IMR-90 (cell line): ENCODE results near the gene NFKBIA. TPM values are rescaled to one million over a fixed set of nuclear protein-coding genes. Genes with fewer than 3 reads are reported as not detected.

ENCODE experiments used
- ATAC-seq: fragments of 200-7000 bp; cut with Tn5 transposase; 2 replicates; pipeline ENCODE4 v1.9.1; 2020; ENCODE audit warnings: low read depth, mild to moderate bottlenecking, moderate library complexity
- BruUV-seq: library from RNA; stranded (reverse); fragments of 400-500 nt; replicated peaks from 2 replicates; lab custom pipeline; 2021; lab: Mats Ljungman, UMichigan
- CTCF ChIA-PET: fragments of 300-600 bp; formaldehyde crosslinking; extraction: SDS; loops from one replicate; lab custom pipeline; 2021; ENCODE audit warnings: antibody characterized with exemption; lab: Yijun Ruan, JAX
- POLR2A ChIA-PET: fragments of 300-600 bp; sonication (Branson Sonifier 250); formaldehyde crosslinking; loops from one replicate; lab custom pipeline; 2022; ENCODE audit warnings: antibody characterized with exemption; ENCODE audit not compliant: unreplicated experiment; lab: Charles Lee
- DNase-seq: peaks from one replicate; pipeline ENCODE4 v3.0.0; 2013
- H2AFZ ChIP-seq: replicated peaks from 2 replicates; pipeline ENCODE3; 2013; ENCODE audit warnings: low read length, mild to moderate bottlenecking; ENCODE audit not compliant: poor library complexity
- H2AK5ac ChIP-seq: 2 replicates; pipeline ENCODE4 v1.6.1; 2013; ENCODE audit warnings: low read depth, low read length, inconsistent platforms
- H2AK9ac ChIP-seq: replicated peaks from 2 replicates; pipeline ENCODE3; 2013; ENCODE audit warnings: mild to moderate bottlenecking, low read depth, low read length, moderate library complexity; ENCODE audit not compliant: poor library complexity
- H2BK120ac ChIP-seq: 2 replicates; pipeline ENCODE4 v1.6.1; 2013; ENCODE audit warnings: low read depth, low read length, inconsistent platforms
- H2BK15ac ChIP-seq: 3 replicates; pipeline ENCODE4 v1.6.1; 2013; ENCODE audit warnings: low read depth, low read length, inconsistent platforms
- H2BK20ac ChIP-seq: 2 replicates; pipeline ENCODE4 v1.6.1; 2013; ENCODE audit warnings: low read depth, mild to moderate bottlenecking, inconsistent platforms, low read length, moderate library complexity
- H2BK5ac ChIP-seq: 2 replicates; pipeline ENCODE4 v1.6.1; 2013; ENCODE audit warnings: mild to moderate bottlenecking, low read depth, low read length, inconsistent platforms; ENCODE audit not compliant: poor library complexity, severe bottlenecking
- H3K14ac ChIP-seq: replicated peaks from 2 replicates; pipeline ENCODE4 v1.6.1; 2013; ENCODE audit warnings: low read depth, low read length, inconsistent platforms
- H3K18ac ChIP-seq: 2 replicates; pipeline ENCODE4 v1.6.1; 2013; ENCODE audit warnings: low read depth, low read length, control low read depth
- H3K23ac ChIP-seq: 2 replicates; pipeline ENCODE4 v1.6.1; 2013; ENCODE audit warnings: low read depth, low read length, inconsistent platforms
- H3K27ac ChIP-seq: 2 replicates; pipeline ENCODE4 v1.5.1; 2013; ENCODE audit warnings: mild to moderate bottlenecking, control low read depth, low read length; ENCODE audit not compliant: insufficient read depth
- H3K27me3 ChIP-seq: 2 replicates; pipeline ENCODE4 v1.6.1; 2013; ENCODE audit warnings: low read length; ENCODE audit not compliant: control insufficient read depth, insufficient read depth
- H3K36me3 ChIP-seq: 2 replicates; pipeline ENCODE4 v1.6.1; 2013; ENCODE audit warnings: low read length, mixed read lengths; ENCODE audit not compliant: control insufficient read depth, insufficient read depth
- H3K4ac ChIP-seq: 2 replicates; pipeline ENCODE4 v1.6.1; 2013; ENCODE audit warnings: low read depth, low read length, inconsistent platforms
- H3K4me1 ChIP-seq: 2 replicates; pipeline ENCODE4 v1.6.1; 2013; ENCODE audit warnings: low read length, mixed read lengths; ENCODE audit not compliant: control insufficient read depth, insufficient read depth
- H3K4me2 ChIP-seq: 2 replicates; pipeline ENCODE4 v1.6.1; 2013; ENCODE audit warnings: low read depth, mild to moderate bottlenecking, control low read depth, low read length, moderate library complexity
- H3K4me3 ChIP-seq: 2 replicates; pipeline ENCODE4 v1.5.1; 2013; ENCODE audit warnings: low read depth, mild to moderate bottlenecking, control low read depth, low read length, moderate library complexity; ENCODE audit not compliant: insufficient read depth
- H3K56ac ChIP-seq: 2 replicates; pipeline ENCODE4 v1.6.1; 2013; ENCODE audit warnings: low read length, inconsistent platforms; ENCODE audit not compliant: insufficient read depth; ENCODE audit errors: extremely low read depth
- H3K79me1 ChIP-seq, 2 experiments: 2 replicates each; pipeline ENCODE4 v1.6.1; 2013; ENCODE audit warnings: low read length in 2 of 2, inconsistent platforms in 1 of 2, low read depth in 1 of 2
- H3K9ac ChIP-seq: 2 replicates; pipeline ENCODE4 v1.6.1; 2013; ENCODE audit warnings: low read depth, low read length, control low read depth
- H3K9me1 ChIP-seq: 2 replicates; pipeline ENCODE4 v1.6.1; 2013; ENCODE audit warnings: low read length, inconsistent platforms; ENCODE audit not compliant: insufficient read depth
- H3K9me3 ChIP-seq: 2 replicates; pipeline ENCODE4 v1.6.1; 2013; ENCODE audit warnings: low read length; ENCODE audit not compliant: control insufficient read depth, insufficient read depth
- H4K20me1 ChIP-seq: 2 replicates; pipeline ENCODE4 v1.6.1; 2013; ENCODE audit warnings: low read length, inconsistent platforms; ENCODE audit not compliant: insufficient read depth
- H4K5ac ChIP-seq: 2 replicates; pipeline ENCODE4 v1.6.1; 2013; ENCODE audit warnings: mild to moderate bottlenecking, low read depth, low read length, control low read depth
- H4K8ac ChIP-seq, 2 experiments: 2 replicates each; pipeline ENCODE4 v1.6.1; 2013; ENCODE audit warnings: low read depth in 2 of 2, low read length in 2 of 2, control low read depth in 1 of 2, inconsistent platforms in 1 of 2
- H4K91ac ChIP-seq: 2 replicates; pipeline ENCODE4 v1.6.1; 2013; ENCODE audit warnings: low read depth, low read length, inconsistent platforms; ENCODE audit not compliant: insufficient read depth
- BHLHE40 ChIP-seq: fragments of 150-350 bp; IDR thresholded peaks from 2 replicates; pipeline ENCODE4 v1.6.1; 2016; ENCODE audit warnings: mild to moderate bottlenecking, low read depth, low read length
- CEBPB ChIP-seq: IDR thresholded peaks from 2 replicates; pipeline ENCODE4 v1.6.1; 2012; ENCODE audit warnings: low read depth, low read length, improper control_type of control experiment
- CHD1 ChIP-seq: IDR thresholded peaks from 2 replicates; pipeline ENCODE4 v1.6.1; 2012; ENCODE audit warnings: low read depth, low read length, improper control_type of control experiment
- CTCF ChIP-seq: conservative IDR thresholded peaks from 2 replicates; pipeline ENCODE4 v1.5.1; 2012; ENCODE audit warnings: mild to moderate bottlenecking, low read depth, low read length, improper control_type of control experiment
- FOS ChIP-seq: fragments of 150-350 bp; IDR thresholded peaks from 2 replicates; pipeline ENCODE4 v1.6.1; 2016; ENCODE audit warnings: low read depth, low read length
- MAFK ChIP-seq: IDR thresholded peaks from 2 replicates; pipeline ENCODE4 v1.6.1; 2012; ENCODE audit warnings: low read depth, low read length, improper control_type of control experiment
- MAZ ChIP-seq: IDR thresholded peaks from 2 replicates; pipeline ENCODE4 v1.6.1; 2012; ENCODE audit warnings: low read depth, mild to moderate bottlenecking, low read length, improper control_type of control experiment, moderate library complexity, borderline replicate concordance
- MXI1 ChIP-seq: IDR thresholded peaks from 2 replicates; pipeline ENCODE4 v1.6.1; 2012; ENCODE audit warnings: low read depth, mild to moderate bottlenecking, low read length, moderate library complexity, borderline replicate concordance
- NFE2L2 ChIP-seq: fragments of 150-350 bp; IDR thresholded peaks from 2 replicates; pipeline ENCODE4 v1.6.1; 2016; ENCODE audit warnings: low read depth, mild to moderate bottlenecking, low read length
- POLR2A ChIP-seq: IDR thresholded peaks from 2 replicates; pipeline ENCODE4 v1.6.1; 2012; ENCODE audit warnings: mild to moderate bottlenecking, low read depth, low read length
- RAD21 ChIP-seq: IDR thresholded peaks from 2 replicates; pipeline ENCODE4 v1.6.1; 2012; ENCODE audit warnings: low read length, improper control_type of control experiment
- RCOR1 ChIP-seq: IDR thresholded peaks from 2 replicates; pipeline ENCODE4 v1.6.1; 2012; ENCODE audit warnings: mild to moderate bottlenecking, low read length, improper control_type of control experiment; ENCODE audit not compliant: insufficient replicate concordance
- RFX5 ChIP-seq: IDR thresholded peaks from 2 replicates; pipeline ENCODE4 v1.8.0; 2012; ENCODE audit warnings: low read depth, mild to moderate bottlenecking, low read length, moderate library complexity
- SMC3 ChIP-seq: fragments of 150-350 bp; IDR thresholded peaks from 2 replicates; pipeline ENCODE4 v1.6.1; 2016; ENCODE audit warnings: low read depth, mild to moderate bottlenecking, antibody characterized with exemption, low read length, moderate library complexity
- USF2 ChIP-seq: fragments of 150-350 bp; IDR thresholded peaks from 2 replicates; pipeline ENCODE4 v1.6.1; 2017; ENCODE audit warnings: mild to moderate bottlenecking, antibody characterized with exemption, low read length, low read depth
- WGBS, 2 experiments: methylation state at CpG; one replicate each; pipeline versions ENCODE4 v1.1.5 to v1.1.7; 2013; ENCODE audit warnings: missing lambda C conversion rate in 2 of 2; ENCODE audit not compliant: insufficient read length in 1 of 2; ENCODE audit errors: extremely low coverage in 2 of 2; 5-methylcytosine and 5-hydroxymethylcytosine counted together
- dilution Hi-C: fragments of 300-500 bp; cut with HindIII; formaldehyde crosslinking; loops from one replicate; pipeline ENCODE4 v1.14.3; 2018; ENCODE audit warnings: low sequenced_read_pairs; ENCODE audit not compliant: unreplicated experiment
- in situ Hi-C: fragments of 300-500 bp; cut with MboI; formaldehyde crosslinking; loops from 3 replicates; pipeline ENCODE4 v1.14.3; 2019; ENCODE audit warnings: low sequenced_read_pairs, inconsistent platforms, mixed read lengths
- intact Hi-C: fragments of 100-400 bp; cut with micrococcal nuclease; formaldehyde crosslinking; loops from 2 replicates; pipeline ENCODE4 v1.10.0; 2022
- polyA plus RNA-seq, 3 experiments: library from polyadenylated mRNA; depleted of rRNA; stranded (reverse); fragments of >200 nt; gene quantifications; 2 replicates each; pipeline ENCODE4 v1.2.3, GENCODE V29; 2012; ENCODE audit warnings: low replicate concordance in 1 of 3
- total RNA-seq: library from RNA; depleted of rRNA; stranded (reverse); fragments of >200 nt; gene quantifications from 2 replicates; pipeline ENCODE4 v1.2.3, GENCODE V29; 2012
- TF ChIP-seq, protein P1 (sequence below): fragments of 150-350 bp; IDR thresholded peaks from 2 replicates; pipeline ENCODE4 v1.6.1; 2016; ENCODE audit warnings: low read depth, mild to moderate bottlenecking, low read length, moderate library complexity, borderline replicate concordance

Gene NFKBIA
- total and polyA plus RNA-seq, 2 of the 4 experiments (the other 2 are of a cell fraction), result 71.1 to 97.1 TPM

DNA sequence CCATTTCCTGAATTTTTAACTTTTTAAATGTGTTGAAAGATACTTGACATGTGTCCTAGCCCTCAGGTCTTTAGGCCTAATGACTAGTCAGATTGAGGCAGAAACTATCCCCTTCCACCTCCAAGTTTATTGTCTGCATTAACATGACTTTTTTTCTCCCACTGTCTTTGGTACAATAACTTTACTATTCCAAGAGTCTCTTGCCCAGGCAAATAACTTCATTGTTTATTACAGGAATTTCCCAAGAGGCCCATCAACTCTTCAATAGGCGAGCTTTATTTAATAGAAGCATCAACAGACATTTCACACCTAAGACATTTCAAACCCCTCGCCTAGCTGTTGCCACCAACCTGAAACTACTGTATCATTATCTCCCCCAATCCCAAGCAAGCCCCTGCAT, 10.7 kb downstream of the NFKBIA start:
- peak overlapping the region; percentile 84 for H3K27ac ChIP-seq
- H3K56ac ChIP-seq, result no peak overlapping the region
- no peaks in the 10 kb centered on the region for H3K36me3 ChIP-seq
- in situ Hi-C loops (no loop called here), dilution Hi-C loops (no loop called here), intact Hi-C loops (no loop called here)
- TF ChIP-seq USF2, result no peak
- TF ChIP-seq MAFK, result no peak
- no peak for TF ChIP-seq CHD1
- TF ChIP-seq, protein P1, sequence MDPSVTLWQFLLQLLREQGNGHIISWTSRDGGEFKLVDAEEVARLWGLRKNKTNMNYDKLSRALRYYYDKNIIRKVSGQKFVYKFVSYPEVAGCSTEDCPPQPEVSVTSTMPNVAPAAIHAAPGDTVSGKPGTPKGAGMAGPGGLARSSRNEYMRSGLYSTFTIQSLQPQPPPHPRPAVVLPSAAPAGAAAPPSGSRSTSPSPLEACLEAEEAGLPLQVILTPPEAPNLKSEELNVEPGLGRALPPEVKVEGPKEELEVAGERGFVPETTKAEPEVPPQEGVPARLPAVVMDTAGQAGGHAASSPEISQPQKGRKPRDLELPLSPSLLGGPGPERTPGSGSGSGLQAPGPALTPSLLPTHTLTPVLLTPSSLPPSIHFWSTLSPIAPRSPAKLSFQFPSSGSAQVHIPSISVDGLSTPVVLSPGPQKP, result no peak
- no peak for TF ChIP-seq RCOR1
- TF ChIP-seq RFX5, result no peak
- no peak for TF ChIP-seq BHLHE40
- no peak for TF ChIP-seq FOS
- no peak for TF ChIP-seq NFE2L2
- TF ChIP-seq MXI1, result no peak
- TF ChIP-seq RAD21, result no peak
- no peak for TF ChIP-seq SMC3
- TF ChIP-seq CTCF, result no peak
- no peak for TF ChIP-seq MAZ
- TF ChIP-seq POLR2A, result no peak
- no peak for TF ChIP-seq CEBPB
- peak overlapping the region; percentile 99 for H3K18ac ChIP-seq
- no peak overlapping the region for H3K4me3 ChIP-seq
- peak overlapping the region; percentile 44; the same call in 1 of the 2 replicates for H2BK20ac ChIP-seq
- H2BK15ac ChIP-seq, result no peak overlapping the region; the same call in 2 of the 3 replicates
- peak overlapping the region; percentile 83 for H2BK5ac ChIP-seq
- no TSS peak for BruUV-seq
- H4K20me1 ChIP-seq, result no peaks in the 10 kb centered on the region
- no peaks in the 10 kb centered on the region for H3K27me3 ChIP-seq
- WGBS, 2 experiments, result no CpG with 5 or more reads among the region's 2 CpGs
- H3K9me3 ChIP-seq, result no peaks in the 10 kb centered on the region
- no peak overlapping the region for H3K23ac ChIP-seq
- 0 out of 2 replicates have a peak, but pooled peaks have one; percentile 35 for ATAC-seq
- H3K79me1 ChIP-seq, result no peaks in the 10 kb centered on the region
- H3K4ac ChIP-seq, result peak overlapping the region; percentile 60; the same call in 1 of the 2 replicates
- H3K9me1 ChIP-seq, result peaks cover 9% of the 10 kb centered on the region; the same call in 1 of the 2 replicates
- ChIA-PET CTCF (no interaction called here), POLR2A (interaction anchor here (1.4 kb wide), 1 partner anchor 9 kb away, joined by 4 read pairs; no protein-coding TSS in a partner anchor)
- no peak overlapping the region for H2AK9ac ChIP-seq
- no peak for DNase-seq
- peak overlapping the region; percentile 32; the same call in 1 of the 2 replicates for H3K4me2 ChIP-seq
- no peak overlapping the region; the same call in 1 of the 2 replicates for H2AK5ac ChIP-seq
- peak overlapping the region; percentile 70; the same call in 1 of the 2 replicates for H4K91ac ChIP-seq
- H2BK120ac ChIP-seq, result peak overlapping the region; percentile 64
- peak overlapping the region; percentile 24 to 73; a peak in 3 of 4 replicates for H4K8ac ChIP-seq
- peak overlapping the region; percentile 98 for H4K5ac ChIP-seq
- H3K9ac ChIP-seq, result 0 out of 2 replicates have a peak overlapping the region, but pooled peaks have one; percentile 21
- peak overlapping the region; percentile 61; the same call in 1 of the 2 replicates for H3K14ac ChIP-seq
- peaks cover 9% of the 10 kb centered on the region for H3K4me1 ChIP-seq
- peak overlapping the region; percentile 24 for H2AFZ ChIP-seq
